GM18873 (cell line): ENCODE data around the gene KRT83.
"Not testable (repeated sequence)": the region's sequence is repeated elsewhere in the genome, so short reads cannot be mapped to it uniquely, and the experiment has no call there.

Source experiments
- ATAC-seq: cut with Tn5 transposase; IDR thresholded peaks from one replicate; pipeline ENCODE4 v1.9.1; 2021; ENCODE audit warnings: mild to moderate bottlenecking, moderate library complexity, moderate number of reproducible peaks; ENCODE audit not compliant: unreplicated experiment, low FRiP score

Gene KRT83

DNA sequence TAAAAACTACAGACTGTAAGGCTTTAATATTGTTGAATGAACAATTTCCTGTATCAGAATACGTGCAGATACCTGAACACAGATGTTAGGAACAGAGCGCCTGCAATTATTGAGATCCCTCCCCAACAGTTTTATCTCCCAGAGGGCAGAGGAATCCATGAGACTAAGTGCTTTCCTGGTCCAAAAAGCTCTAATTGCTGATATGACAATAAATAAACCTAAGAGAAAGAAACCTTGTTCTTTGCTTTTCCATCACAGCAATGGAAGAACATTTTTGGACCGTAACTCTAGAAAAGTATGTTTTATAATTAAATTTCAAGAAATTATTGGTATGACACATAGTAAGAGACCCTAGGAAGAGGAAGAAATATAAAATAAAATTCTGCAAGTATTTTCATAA is 13.0 kb upstream of the KRT83 start:
- no peak for ATAC-seq

- no peak for ATAC-seq
Observed at GRCh38 chr12:52333321-52333720, 12.1 kb upstream of the KRT83 start.

DNA sequence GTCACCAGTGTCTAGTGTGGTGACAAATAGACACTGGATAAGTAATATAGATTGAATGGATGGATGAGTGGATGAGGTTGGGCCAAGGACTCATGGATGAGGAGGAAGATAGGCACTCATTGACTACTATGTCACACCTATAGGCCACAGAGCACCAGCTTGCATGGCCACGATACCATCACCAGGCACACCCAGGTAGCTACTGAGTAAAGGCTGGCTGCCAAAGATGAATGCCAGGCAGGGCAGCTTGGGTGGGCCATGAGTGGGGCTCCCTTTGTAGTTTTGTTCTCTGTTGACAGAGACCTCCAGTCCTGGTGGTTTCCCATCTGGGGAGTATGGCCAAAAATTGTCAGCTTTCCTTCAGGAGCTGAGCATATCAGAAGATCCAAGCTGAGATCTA is 11.2 kb upstream of the KRT83 start:
- ATAC-seq, result no peak

- no peak for ATAC-seq
Observed at GRCh38 chr12:52331833-52332232, 10.6 kb upstream of the KRT83 start.

DNA sequence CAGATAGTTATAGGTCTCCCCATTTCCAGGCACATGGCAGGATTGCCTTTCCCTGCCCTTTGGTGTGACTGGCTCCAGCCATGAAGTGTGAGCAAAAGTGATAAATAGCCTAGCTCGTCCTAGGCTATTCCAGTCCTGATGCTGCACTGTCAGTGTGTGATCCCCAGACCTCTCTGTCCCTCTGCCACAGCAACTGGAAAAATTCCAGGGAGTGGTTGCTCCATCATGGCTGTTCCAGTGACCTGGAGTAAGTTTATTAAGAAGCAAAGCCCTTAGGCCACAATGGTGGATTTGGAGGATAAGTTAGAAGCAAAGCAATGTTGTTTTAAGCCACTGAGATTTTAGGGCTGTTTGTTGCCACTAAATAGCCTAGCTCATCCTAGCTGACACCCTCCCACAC is 9.8 kb upstream of the KRT83 start:
- ATAC-seq, result no peak

- ATAC-seq, result no peak
Observed at GRCh38 chr12:52327830-52328500, 6.8 kb upstream of the KRT83 start.

DNA sequence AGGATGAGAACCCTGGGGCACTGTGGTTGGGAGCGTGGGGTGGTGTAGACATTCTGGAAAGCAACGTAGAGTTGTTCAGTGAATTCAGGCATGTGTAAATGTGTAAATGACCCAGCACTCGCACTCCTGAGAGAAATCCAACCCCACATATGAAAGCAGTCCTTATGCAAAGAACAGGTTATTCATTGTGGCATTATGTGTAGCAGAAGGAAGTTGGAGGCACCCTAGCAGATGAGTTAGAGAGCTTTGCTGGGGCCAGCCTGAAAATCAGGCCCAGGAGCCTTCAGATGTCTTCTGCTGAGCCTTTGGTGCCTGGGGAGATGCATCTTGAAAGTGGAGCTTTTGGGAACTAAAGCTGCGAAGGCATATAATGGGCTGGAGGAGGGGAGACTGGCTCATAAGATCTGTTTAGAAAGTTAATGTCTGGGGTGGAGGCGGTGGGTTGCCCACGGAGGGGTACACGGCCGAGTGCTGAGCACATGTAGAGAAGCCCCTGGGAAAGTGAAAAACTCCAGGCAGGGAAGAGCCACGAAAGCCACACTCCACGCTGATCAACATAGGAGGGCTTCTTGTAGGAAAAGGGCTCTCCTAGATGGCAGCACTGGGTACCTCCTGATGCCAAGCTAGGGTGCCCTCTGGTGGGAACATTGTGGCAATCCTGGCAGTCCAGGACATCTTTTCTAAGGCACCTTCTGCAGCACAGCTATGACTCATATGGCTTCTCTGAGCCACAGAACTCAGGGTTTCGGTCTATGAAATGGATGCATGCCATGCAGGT is 6.0 kb upstream of the KRT83 start:
- peak; percentile 92 for ATAC-seq

GRCh38 chr12:52324153-52324444 is 2.9 kb upstream of the KRT83 start:
- no peak for ATAC-seq

DNA sequence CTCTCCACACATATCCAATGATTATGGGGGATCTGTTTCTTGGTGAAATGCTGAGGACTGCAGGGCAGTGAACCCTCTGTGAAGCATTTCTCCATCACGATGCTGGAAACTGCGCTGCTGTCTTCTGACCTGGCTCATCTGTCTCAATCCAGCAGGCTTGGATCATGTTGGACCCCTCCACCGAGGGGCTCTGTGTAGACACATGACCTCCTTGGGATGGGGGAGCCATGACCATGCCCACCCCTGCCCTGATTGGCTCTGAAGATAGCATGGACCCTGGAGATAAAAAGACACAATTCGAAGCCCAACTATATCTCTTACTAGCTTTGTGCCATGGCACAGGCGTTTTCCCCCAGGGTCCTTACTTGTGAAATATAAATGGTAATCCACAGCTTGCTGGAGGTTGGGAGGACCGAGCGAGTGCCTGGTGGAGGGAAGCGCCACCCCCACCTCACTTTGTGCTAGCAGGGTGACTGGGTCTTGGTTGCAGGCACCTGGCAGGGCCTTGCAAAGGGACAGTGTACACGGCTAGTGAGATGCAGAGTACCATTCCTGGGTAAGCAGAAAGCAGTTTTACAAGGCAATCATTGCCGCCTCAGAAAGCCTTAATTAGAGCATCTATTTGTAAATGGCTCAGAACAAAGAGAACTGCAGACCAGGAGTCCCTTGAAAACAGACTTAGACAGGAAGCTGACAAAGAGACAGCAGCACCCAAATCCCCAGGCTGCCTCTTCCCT is 2.4 kb upstream of the KRT83 start:
- ATAC-seq, result no peak

DNA sequence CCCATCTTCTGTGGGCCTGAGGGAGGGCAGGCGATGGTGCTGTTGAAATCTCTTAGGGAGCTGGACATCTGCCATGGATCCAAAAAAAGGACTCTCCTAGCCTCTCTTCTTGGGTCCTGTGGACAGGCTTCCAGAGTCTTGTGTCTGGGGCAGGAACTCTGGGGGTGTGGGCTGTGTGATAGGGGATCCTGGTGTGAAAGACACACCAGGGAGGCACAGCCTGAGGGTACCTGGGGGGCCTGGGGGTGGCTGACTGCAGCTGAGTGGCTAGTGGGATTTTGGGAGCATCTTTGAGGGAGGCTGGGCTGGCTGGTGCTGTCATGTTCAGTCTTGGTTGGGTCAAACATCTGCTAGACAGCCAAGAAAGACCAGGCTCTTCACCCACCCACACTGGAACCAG is 1.8 kb upstream of the KRT83 start:
- ATAC-seq, result no peak

DNA sequence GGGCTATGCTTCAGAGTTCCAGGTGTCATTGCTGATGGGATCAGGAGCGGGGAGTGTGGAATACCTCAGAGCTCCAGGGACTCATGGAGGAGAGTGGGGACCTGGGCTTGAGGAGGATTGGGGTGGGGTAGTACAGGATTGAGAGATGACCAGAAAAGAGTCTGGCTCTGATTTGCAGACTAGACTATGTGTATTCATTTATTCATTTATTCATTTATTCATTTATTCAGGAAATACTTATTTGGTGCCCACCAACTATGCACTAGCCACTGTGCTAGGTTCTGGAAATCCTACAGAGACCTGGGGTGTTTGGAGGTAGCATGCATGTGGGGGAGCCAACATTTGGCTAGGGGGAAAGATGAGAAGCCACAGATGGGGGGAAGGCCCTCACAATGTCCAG is 871 bp upstream of the KRT83 start:
- ATAC-seq, result no peak

GRCh38 chr12:52321418-52321817 is 220 bp upstream of the KRT83 start:
- no peak for ATAC-seq

- no peak for ATAC-seq
Observed at GRCh38 chr12:52319097-52319496, 2.1 kb downstream of the KRT83 start.

DNA sequence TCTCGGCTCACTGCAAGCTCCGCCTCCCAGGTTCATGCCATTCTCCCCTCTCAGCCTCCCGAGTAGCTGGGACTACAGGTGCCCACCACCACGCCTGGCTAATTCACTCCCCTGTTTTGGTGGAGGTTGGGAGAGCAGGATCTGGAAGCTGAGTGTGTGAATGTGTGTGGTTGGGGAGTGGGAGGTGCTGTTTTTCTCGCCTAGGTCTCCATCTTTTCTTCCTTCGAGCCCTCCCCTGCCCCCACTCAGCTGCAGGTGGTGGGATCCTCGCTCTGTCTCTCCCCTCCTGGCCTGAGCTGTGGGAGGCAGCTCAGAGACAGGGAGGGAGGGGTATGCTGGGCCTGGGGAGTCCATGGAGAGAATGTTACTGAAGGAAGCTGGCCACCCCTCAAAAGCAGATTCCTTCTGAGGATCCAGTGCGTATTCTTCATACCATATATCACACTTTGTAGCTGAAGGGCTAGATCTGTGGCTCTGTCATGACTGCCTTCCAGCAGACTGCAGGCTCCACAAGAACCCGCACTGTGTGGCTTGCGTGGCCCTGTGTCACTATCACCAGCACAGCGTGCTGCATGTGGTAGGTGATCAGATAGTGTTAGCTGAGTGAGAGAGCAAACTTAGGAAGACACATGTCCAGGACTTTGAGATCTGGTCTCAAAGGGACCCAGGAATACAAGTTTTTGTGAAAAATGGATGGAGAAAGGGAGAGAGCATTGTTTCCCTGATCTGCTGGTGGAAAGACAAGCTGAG is 2.8 kb downstream of the KRT83 start:
- ATAC-seq, result no peak

- no peak for ATAC-seq
Observed at GRCh38 chr12:52317468-52318052, 3.6 kb downstream of the KRT83 start.

GRCh38 chr12:52316701-52317100 is 4.5 kb downstream of the KRT83 start:
- ATAC-seq, result no peak

DNA sequence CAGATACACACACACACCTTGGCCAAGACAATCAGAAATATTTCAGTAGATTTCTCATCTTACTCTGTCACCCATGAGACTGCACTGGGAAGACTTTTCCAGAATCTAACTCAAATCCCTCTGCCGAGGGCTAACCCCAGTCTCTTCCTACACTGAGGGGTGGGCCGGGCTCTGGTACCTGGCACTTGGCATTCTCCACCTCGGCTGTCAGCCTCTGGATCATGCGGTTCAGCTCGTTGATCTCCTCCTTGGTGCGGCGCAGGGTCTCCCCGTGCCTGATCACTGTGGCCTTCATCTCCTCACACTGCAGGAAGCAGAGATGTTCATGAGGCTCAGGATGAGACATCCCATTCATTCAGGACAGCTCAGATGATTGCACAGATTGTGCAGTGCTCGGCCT is 4.9 kb downstream of the KRT83 start:
- no peak for ATAC-seq

DNA sequence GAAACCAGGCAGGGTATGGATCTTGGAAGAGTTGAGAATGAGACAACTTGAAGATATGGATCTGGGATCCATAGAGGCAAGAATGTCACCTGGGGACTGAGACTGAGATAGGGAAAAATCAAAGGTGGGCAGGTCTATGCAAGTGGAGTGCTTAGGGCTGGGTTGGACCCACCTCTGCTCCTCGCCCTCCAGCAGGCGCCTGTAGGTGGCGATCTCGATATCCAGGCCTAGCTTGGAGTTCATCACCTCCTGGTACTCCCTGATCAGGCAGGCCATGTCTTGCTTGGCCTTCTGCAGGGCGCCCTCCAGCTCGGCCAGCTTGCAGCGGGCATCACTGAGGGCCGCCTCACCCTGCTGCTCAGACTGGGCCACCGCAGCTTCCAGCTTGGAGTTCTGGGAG is 5.5 kb downstream of the KRT83 start:
- ATAC-seq, result not testable (repeated sequence)

DNA sequence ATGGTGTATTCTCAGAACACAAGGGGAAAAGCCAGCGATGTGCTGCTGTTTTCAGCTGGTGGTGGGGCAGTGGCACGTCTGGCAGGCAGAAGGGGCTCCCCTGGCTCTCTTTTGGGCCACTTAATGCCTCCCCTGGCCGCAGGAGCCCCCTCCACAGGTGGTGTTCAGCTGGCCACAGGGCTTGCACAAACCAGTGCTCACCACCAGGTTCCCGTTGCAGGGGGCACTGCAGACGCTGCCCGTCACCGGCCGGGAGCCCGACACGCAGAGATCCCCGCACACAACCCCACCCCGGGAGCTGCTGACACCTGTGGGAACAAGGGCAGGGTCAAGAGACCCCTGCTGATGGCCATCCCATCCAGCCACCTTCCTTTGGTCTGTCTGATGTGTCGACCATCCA is 6.7 kb downstream of the KRT83 start:
- no peak for ATAC-seq

- ATAC-seq, result no peak
Observed at GRCh38 chr12:52313926-52314325, 7.3 kb downstream of the KRT83 start.

DNA sequence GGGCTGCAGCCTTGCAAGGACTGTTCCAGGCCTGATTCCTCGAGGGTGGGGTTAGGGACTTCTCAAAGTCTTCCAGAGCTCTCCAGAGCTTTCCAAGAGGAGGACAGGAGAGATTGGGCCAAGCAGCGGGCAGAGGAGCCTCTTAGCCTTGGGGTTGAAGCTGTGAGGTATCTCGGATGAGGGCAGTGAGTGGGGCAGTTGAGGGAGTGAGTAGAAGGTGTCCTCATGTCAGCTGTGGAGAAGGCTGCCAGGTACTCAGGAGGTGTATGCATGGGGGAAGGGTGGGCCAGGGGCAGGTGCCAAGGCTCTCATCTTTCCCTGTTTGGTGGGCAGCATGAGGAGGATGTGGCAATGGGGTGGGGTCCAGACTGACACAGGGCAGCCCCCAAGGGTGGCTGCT is 7.7 kb downstream of the KRT83 start:
- no peak for ATAC-seq
